GM18502 (cell line): ENCODE measurements around the gene BNIP3.
A peak's percentile ranks its signal among the peaks of the same experiment; 100 is the strongest.
"Not testable (repeated sequence)": the region's sequence is repeated elsewhere in the genome, so short reads cannot be mapped to it uniquely, and the experiment has no call there.

Experiments
- ATAC-seq: cut with Tn5 transposase; IDR thresholded peaks from one replicate; pipeline ENCODE4 v1.9.1; 2021; ENCODE audit warnings: mild to moderate bottlenecking; ENCODE audit not compliant: unreplicated experiment, poor library complexity

The BNIP3 gene

DNA sequence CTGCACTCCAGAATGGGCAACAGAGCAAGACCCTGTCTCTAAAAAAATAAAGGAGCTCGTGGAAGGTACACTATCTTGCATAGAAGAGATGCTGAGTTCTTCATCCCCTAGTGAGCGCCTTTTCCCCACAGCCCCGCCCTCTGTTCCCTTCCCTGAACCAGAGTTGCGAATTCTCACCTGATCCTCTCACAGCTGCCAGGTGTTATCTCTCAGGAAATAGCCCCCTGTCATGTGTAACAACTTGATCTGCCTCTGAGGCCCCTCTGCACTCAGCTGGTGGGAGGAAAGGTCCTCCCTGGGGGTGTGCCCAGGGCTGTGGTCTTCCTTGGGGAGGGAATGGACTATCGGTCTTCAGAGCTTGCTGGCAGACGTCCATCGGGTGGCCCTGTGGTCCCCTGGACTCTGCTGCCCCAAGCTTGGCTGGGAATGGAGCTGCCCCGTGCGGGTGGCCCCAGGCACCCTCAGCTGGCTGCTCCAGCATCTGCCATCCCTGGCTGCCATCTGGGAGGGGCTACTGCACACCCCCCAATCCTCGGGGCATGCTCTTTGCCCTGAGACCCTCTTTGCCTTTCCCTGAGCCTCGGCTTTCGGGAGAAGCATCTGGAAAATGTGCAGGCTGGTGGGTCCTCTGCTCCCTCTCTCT is 21.7 kb upstream of the BNIP3 start:
- no peak for ATAC-seq

DNA sequence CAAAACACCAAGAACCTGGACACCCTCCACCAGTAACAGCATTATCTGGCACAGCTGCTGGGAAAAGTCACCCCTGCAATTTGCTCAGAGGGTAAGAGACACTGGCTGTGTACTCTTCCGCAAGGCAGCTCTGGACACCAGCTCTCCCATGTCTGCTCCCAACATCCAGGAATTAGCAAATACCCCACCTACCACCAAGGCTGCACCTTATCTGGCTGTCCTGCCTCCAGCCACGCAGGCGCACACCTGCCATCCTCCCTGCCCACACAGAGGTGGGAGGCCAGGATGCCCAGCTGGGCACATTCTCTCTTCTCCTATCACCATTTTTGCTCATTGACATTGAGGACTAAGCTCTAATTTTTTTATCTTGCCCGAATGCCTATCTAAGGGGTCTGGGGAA is 20.3 kb upstream of the BNIP3 start:
- ATAC-seq: no peak

DNA sequence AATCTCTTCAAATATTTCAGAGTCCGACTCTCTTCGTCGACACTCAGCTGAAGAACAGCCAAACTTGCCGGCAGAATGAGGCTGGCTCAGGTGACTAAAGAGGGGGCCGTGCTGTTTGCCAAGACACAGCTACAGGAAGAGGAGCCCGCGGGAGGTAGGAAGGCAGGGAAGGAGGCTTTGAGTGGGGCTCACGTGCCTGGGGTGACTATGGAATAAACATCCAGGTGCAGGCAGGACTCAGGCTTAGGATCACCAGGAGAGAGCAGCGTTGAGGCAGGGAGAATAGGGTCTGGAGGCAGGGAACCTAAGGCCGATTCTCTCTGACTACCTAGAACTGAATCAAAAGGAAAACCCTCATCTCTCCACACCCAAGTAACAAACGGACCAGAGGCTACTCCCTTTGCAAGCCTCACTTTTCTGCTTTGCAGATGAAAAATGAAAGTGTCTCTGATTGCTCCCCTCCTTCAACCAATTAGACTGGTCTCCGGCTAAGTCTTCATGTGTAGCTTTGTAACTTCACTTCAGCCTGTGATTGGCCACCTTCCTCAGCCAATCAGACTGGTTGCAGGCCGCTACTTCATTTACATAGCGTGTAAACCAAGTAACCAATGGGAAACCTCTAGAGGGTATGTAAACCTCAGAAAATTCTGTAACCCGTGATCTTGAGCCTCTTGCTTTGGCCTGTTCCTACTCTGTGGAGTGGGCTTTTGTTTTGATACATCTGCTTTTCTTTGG is 19.7 kb upstream of the BNIP3 start:
- no peak for ATAC-seq

DNA sequence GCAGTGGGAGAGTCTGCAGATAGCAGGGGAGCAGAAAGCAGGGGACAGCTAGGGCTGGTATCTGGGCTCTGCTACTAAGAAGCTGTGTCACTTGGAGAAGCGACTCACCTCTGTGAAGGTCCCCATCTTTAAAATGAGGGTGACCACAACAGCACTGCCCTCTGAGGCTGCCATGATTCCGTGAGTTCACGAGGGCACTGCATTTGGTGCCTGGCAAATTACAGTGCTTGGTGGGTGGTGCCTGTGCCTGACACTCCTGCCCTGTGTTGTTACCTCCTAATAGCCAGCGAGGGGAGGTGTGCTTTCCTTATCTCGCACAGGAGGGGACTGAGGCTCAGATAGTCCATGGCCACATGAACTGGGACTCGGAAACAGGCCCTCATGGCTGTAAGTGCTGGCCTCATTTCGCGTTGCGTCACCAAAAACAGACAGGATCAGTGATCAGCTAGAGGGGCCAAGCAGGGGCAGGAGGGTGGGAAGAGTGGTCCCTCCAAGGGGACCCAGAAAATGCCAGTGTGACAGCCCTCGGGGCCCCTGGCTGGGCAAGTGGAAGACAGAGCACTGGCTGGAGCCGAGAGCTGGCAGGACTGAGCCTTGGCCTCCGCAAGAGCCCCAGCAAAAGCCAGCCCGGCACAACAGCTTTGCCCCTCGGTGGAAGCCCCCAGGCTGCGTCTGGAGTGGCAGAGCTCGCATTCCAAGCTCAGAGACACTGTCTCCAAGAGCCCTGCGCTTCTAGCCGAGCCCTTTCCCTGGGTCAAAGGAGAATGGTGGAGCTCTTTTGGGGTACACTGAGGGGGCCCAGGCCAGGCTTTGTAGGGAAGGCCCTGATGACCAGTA is 17.3 kb upstream of the BNIP3 start:
- no peak for ATAC-seq

DNA sequence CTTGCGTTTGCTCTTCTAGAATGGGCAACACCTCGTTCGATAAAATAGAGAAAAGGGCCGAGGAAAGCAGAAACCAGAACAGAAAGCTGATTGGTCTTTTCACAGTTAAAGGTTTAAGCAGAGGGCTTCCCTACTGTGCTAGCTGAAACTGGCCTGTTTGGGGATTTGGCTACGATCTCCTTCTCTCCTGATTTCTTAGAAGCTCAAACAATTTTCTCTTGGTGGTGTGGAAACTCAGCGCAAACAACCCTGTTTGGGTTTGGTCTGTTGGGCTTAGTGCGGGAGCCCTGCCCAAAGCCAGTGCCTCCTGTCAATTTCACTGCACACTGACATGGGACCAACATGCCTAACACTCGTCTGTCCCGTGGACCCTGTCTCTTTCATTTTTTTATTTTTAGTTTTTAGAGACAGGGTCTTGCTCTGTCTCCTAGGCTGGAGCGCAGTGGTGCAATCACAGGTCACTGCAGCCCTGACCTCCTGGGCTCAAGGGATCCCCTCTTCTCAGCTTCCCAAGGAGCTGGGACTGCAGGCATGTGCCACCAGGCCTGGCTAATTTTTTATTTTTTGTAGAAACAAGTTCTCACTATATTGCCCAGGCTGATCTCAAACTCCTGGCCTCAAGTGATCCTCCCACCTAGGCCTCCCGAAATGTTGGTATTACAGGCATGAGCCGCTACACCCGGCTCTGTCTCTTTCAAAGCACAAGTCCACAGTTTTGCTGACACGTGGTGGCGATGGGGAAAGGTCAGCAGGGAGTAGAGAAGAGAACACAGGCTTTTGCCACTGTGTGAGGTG is 16.5 kb upstream of the BNIP3 start:
- ATAC-seq: no peak

DNA sequence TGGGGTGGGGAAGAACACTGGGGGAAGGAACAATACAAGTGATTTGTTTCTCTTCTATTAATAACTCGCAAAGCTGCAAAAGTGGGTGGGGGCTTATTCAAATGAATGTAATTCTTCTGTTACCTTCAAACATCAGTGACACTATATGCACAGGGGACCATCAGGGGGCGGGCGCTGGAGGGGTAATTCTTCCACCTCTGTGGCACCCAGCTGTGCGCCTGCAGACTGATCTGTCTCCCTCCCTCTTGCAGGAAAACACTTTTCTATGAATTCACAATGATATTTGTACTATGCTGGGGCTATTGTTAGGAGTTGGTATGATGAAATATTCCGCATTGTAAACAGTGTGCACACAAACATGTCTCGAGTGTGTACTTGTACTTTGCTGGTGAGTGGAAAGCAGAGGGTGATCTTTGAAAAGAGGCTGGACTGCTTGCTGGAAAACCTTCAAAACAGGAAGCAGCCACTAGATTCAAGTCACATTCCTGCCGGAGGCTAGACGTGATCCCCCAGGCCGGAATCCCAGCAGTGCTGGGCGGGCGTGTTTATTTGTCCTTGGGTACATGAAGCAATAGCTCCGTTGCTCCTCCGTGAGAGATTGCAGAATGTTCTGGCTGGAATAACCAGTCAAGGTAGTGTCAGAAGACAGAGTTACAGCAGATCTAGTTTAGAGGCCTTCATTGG is 15.8 kb upstream of the BNIP3 start:
- no peak for ATAC-seq

DNA sequence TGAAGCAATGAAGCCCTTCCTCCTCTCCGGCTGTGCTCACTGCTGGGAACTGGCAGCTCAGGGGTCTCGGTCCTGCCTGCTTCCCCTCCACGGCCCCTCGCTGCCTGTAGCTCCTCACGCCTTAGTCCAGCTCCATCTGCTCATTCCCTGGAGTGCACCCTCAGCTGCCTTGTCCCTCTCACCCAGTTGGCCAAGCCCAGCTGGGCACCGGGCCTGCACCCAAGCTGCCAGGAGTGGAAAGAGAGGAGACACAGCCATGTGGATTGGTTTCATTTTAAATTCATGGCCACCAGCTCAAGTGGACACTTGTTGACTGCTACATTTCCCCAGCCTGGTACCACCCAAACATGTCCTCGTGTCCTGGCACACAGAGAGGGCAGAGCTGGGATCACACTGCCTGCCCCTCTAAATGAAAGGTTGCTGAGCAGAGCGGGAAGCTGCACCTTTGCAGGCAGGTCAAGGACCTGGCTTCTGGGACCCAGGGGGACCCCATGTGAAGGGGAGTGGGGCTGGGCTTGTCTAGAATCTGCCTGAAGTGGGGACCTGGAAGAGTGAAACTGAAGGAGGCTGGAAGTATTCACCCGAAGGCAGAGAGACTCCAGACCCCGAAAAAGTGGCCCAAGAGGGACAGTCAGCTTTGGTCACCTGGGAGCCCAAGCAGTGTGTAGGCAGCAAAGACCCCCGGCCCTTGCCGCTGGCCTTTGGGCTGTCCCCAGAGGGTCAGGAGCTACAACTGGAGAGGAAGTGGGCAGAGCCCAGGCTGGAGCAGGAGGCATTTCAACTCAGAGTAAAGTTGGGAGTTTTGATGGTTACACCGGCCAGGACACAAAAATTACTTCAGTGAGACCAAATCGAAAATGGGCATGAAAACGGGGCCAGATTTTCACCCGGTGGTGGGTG is 15.0 kb upstream of the BNIP3 start:
- no peak for ATAC-seq

DNA sequence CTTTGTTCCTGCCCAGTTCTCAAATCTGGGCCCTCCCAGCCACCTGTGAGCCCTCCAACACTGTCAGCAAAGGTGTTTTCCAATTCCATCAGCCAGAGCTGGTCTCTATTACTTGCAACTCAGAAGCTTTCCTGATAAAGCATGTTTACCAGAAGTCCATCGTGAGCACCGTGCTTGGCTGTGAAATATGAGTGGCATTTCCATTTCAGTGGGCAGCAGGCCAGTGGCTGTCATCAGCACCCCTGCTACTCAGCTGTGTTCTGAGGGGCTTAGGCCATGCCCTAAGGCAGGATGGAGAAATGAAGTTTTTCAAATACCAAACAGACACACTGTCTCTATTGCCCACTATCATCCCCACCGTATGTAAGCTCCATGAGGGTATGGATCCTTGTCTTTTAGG is 12.7 kb upstream of the BNIP3 start:
- no peak for ATAC-seq

DNA sequence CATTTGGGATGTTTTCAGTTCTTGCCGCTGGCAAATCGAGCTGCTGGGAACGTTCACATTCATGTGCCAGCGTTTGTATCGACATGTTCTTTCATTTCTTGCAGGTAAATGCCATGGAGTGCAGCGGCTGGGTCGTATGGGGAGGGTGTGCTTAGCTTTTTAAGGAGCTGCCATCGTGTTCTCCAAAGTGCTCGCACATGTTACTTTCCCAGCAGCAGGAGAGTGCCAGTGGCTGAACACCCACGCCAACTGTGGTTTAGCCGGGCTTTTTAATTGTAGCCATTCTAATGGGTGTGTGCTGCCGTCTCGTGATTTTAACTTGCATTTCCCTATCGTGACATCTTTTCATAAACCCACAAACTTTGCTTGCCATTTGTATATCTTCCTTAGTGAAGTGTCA is 11.6 kb upstream of the BNIP3 start:
- ATAC-seq: no peak

DNA sequence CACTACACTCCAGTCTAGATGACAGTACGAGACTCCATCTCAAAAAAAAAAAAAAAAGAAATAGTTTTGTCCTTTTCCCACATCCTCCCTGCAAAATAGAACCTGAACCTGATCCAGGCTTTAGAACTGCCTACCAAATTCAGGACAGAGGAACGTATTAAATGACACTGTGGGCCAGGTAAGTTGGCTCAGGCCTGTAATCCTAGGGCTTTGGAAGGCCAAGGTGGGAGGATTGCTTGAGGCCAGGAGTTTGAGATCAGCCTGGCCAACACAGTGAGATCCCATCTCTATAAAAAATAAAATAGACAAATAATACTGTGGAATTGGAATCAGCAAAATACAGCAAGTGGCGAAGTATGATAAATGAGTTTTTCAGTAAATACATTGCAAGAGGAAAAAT is 10.0 kb upstream of the BNIP3 start:
- ATAC-seq: no peak

DNA sequence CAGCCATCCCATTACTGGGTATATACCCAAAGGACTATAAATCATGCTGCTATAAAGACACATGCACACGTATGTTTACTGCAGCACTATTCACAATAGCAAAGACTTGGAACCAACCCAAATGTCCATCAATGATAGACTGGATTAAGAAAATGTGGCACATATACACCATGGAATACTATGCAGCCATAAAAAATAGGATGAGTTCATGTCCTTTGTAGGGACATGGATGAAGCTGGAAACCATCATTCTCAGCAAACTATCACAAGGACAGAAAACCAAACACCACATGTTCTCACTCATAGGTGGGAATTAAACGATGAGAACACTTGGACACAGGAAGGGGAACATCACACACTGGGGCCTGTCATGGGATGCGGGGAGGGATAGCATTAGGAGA is 6.1 kb upstream of the BNIP3 start:
- not testable (repeated sequence) for ATAC-seq

DNA sequence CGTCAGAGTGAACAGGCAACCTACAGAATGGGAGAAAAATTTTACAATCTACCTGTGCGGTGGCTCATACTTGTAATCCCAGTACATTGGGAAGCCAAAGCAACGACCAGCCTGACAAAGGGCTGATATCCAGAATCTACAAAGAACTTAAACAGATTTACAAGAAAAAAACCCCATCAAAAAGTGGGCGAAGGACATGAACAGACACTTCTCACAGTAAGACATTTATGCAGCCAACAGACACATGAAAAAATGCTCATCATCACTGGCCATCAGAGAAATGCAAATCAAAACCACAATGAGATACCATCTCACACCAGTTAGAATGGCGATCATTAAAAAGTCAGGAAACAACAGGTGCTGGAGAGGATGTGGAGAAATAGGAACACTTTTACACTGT is 5.6 kb upstream of the BNIP3 start:
- ATAC-seq: not testable (repeated sequence)

DNA sequence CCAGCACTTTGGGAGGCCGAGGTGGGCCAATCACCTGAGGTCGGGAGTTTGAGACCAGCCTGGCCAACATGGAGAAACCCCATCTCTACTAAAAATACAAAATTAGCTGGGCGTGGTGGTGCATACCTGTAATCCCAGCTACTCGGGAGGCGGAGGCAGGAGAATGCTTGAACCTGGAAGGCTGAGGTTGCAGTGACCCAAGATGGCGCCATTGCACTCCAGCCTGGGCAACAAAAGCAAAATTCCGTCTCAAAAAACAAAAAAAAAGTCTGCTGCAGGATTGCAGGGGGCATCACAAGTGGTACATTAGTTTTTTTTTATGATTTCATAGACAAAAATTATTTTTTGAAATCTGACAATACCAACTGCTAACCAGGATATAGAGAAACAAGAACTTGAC is 5.1 kb upstream of the BNIP3 start:
- ATAC-seq: not testable (repeated sequence)

DNA sequence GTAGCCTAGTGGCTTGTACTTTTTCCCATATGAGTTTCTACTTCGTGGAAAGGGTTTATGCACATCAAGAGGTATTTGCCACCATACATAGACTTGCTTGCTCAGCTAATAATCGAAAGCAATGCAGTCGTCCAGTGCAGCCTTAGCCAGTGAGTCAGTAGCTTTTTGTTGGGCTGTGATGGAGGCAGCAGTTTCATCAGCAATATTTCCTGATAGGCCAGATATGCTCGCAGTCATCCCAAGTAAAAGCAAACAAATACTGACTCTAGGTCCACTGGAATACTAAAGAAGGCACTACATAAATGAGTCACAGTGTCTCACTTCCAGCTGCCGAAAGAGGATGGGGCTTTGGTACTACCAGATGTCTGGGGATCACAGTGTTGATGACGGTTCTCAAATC is 2.1 kb upstream of the BNIP3 start:
- ATAC-seq: no peak

DNA sequence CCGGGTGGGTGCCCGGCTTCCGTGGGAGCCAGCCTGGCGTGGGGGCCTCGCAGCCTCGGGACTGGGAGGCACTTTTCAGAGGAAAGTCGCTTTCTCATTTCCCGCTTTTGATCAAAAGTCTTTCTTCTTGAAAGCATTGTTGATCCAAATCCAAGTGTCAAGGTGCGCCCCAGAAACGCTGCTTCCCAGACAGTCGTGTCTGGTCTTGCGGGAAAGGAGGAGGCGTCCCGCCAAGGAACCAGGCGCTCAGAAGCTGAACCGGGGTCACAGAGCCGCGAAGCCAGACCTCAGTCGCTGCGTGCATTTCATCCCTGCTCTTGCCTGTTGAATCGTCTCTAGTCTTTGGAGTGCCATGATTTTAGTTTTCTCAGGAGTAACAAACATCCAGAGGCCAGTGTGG is 1.1 kb upstream of the BNIP3 start:
- ATAC-seq: no peak

DNA sequence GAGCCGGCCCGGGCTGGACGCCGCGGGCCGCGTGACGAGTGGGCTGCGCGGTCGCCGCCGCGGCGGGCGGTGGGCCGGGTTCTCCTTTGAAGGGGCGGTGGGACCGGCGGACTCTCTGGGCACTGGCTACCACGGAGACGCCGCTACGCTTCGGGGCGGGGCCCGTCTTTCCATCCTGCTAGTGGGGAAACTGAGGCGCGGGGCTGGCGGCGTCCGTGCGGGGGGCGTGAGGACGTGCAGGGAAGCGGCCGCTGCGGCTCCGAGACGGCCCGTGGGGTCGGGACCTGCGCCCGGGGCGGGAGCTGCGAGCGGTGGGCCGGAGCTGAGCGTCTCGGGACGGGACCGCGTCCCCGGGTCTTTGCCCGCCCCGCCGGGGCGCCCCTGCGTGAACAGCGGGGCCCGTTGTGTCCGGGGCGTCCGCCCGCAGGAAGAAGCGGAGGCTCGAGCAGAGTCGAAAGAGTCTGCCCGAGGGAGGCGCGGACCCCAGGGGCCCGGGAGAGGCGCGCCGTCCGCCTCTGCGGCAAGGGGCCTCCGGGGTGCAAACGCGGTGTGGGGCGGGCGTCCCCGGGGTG is 548 bp upstream of the BNIP3 start:
- ATAC-seq: peak; percentile 32

DNA sequence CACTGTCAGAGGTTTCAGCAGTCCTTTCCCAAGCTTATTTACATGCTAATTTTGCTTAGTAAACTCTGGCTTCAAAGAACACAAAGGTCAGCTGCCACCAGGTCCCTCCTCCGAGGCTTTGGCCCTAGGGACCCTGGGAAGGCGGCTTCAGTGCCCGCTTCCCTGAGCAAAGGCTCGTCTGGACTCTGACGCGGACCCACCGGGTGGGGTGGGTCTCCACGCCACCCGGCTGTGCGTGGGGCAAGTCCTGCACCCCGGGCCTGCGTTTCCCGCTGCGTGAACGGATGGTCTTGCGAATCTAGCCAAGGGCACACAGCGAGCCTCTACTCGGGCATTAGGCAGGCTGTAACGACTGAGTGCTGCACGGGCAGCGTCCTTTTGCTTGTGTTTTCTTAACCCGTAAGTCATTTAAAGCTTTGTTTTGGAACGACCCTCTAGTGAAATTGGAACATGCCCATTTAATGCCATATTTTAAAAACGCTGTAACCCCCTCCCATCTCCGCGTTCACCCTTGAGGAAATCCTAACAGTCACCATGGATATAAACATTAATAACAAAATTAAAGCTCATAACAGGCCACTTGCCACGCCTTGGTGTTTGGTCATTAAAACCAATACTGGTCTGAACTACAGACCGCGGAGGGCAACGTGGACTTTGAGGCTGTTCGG is 828 bp downstream of the BNIP3 start:
- no peak for ATAC-seq

DNA sequence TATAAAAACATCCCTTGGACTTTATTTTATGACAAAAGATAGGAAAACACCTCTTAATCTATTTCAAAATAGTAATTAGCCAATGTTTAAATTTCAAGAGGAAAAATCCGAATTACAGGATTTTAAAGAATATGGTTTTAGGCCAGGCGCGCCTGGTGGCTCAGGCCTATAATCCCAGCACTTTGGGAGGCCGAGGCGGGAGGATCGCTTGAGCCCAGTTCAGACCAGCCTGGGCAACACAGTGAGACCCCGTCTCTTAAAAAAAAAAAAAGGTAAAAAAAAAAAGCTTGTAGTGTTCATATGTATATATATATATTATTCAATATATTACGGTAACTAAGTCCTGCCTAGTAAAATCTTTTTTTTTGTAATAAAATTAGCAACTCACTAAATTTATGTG is 1.4 kb downstream of the BNIP3 start:
- no peak for ATAC-seq
